ENCODE data around the gene RND2. TPM values are rescaled to one million over a fixed set of nuclear protein-coding genes. Genes with fewer than 3 reads are reported as not detected.

Gene RND2
- total and polyA plus RNA-seq, 2 of the 13 experiments (the other 11 are each of a cell fraction or from before 2014, with no cell fraction given) = 0.05 to 0.11 TPM

DNA sequence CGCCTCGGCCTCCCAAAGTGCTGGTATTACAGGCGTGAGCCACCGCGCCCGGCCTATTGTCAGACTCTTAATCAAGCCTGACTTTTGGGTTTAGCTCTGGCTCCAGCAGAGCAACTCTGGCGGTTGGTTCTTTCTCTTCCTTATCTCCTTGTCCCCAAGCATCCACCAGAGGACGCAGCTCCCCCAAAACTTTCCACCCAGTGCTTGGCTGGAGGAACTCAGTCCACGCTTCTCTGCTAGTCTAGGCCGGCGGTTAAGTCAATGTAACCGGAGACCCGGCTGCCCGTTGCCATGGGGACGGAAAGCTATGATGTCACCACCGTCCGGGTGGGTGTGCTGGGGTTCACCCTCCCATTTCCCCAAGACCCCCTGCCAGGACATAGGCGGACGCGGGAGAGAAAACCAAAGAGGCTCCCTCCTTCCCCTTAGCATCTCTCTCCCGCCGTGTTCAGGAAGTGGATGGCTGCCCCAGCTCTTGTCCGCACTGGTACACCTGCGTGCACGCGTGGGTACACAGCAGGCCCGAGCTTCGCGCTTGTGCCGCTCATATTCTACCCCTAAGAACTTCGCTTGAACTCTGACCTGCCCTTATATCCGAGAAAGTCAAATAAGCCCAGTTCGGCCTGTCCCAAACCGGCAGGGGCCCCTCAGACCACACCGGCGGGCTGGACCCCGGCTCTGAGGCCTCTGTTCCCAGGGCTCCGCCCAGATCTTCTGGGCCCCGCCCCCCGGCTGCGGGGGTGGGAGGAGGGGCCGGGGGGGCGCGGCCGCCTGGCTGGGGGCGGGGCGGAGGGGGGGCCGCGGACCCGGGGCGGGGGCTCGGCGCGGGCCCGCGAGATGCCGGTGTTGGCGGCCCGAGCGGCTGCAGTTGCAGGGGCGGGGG lies at the start of gene RND2 (continued):
- TF ChIP-seq, protein P1, sequence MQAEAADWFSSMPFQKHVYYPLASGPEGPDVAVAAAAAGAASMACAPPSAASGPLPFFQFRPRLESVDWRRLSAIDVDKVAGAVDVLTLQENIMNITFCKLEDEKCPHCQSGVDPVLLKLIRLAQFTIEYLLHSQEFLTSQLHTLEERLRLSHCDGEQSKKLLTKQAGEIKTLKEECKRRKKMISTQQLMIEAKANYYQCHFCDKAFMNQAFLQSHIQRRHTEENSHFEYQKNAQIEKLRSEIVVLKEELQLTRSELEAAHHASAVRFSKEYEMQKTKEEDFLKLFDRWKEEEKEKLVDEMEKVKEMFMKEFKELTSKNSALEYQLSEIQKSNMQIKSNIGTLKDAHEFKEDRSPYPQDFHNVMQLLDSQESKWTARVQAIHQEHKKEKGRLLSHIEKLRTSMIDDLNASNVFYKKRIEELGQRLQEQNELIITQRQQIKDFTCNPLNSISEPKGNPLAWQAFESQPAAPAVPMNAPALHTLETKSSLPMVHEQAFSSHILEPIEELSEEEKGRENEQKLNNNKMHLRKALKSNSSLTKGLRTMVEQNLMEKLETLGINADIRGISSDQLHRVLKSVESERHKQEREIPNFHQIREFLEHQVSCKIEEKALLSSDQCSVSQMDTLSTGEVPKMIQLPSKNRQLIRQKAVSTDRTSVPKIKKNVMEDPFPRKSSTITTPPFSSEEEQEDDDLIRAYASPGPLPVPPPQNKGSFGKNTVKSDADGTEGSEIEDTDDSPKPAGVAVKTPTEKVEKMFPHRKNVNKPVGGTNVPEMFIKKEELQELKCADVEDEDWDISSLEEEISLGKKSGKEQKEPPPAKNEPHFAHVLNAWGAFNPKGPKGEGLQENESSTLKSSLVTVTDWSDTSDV (CRISPR knock-in tag; IDR thresholded peaks at IDR 0.05) = no peak
- TF ChIP-seq ZNF549 (CRISPR knock-in tag; IDR thresholded peaks at IDR 0.05) (no peak), IRF2 (CRISPR knock-in tag; IDR thresholded peaks at IDR 0.05) (peak; percentile 81), ZNF564 (CRISPR knock-in tag; IDR thresholded peaks at IDR 0.05) (no peak), TOE1 (CRISPR knock-in tag; IDR thresholded peaks at IDR 0.05) (0 out of 2 replicates have a peak, but pooled peaks have one; percentile 62), ARNTL (CRISPR knock-in tag; IDR thresholded peaks at IDR 0.05) (no peak), ZNF124 (CRISPR knock-in tag; IDR thresholded peaks at IDR 0.05) (peak; percentile 44; the same call in 1 of the 2 replicates), SMARCC2 (IDR thresholded peaks at IDR 0.05) (no peak), STAT5B (CRISPR knock-in tag; IDR thresholded peaks at IDR 0.05) (no peak), SP140L (CRISPR knock-in tag; IDR thresholded peaks at IDR 0.05; ENCODE audit: borderline replicate concordance) (no peak)
- TF ChIP-seq, protein P2, sequence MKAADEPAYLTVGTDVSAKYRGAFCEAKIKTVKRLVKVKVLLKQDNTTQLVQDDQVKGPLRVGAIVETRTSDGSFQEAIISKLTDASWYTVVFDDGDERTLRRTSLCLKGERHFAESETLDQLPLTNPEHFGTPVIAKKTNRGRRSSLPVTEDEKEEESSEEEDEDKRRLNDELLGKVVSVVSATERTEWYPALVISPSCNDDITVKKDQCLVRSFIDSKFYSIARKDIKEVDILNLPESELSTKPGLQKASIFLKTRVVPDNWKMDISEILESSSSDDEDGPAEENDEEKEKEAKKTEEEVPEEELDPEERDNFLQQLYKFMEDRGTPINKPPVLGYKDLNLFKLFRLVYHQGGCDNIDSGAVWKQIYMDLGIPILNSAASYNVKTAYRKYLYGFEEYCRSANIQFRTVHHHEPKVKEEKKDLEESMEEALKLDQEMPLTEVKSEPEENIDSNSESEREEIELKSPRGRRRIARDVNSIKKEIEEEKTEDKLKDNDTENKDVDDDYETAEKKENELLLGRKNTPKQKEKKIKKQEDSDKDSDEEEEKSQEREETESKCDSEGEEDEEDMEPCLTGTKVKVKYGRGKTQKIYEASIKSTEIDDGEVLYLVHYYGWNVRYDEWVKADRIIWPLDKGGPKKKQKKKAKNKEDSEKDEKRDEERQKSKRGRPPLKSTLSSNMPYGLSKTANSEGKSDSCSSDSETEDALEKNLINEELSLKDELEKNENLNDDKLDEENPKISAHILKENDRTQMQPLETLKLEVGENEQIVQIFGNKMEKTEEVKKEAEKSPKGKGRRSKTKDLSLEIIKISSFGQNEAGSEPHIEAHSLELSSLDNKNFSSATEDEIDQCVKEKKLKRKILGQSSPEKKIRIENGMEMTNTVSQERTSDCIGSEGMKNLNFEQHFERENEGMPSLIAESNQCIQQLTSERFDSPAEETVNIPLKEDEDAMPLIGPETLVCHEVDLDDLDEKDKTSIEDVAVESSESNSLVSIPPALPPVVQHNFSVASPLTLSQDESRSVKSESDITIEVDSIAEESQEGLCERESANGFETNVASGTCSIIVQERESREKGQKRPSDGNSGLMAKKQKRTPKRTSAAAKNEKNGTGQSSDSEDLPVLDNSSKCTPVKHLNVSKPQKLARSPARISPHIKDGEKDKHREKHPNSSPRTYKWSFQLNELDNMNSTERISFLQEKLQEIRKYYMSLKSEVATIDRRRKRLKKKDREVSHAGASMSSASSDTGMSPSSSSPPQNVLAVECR (CRISPR knock-in tag; IDR thresholded peaks at IDR 0.05; ENCODE audit: borderline replicate concordance) = peak; percentile 85
- TF ChIP-seq, protein P3, sequence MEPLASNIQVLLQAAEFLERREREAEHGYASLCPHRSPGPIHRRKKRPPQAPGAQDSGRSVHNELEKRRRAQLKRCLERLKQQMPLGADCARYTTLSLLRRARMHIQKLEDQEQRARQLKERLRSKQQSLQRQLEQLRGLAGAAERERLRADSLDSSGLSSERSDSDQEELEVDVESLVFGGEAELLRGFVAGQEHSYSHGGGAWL (CRISPR knock-in tag; IDR thresholded peaks at IDR 0.05) = 0 out of 2 replicates have a peak, but pooled peaks have one; percentile 49
- TF ChIP-seq, protein P4, sequence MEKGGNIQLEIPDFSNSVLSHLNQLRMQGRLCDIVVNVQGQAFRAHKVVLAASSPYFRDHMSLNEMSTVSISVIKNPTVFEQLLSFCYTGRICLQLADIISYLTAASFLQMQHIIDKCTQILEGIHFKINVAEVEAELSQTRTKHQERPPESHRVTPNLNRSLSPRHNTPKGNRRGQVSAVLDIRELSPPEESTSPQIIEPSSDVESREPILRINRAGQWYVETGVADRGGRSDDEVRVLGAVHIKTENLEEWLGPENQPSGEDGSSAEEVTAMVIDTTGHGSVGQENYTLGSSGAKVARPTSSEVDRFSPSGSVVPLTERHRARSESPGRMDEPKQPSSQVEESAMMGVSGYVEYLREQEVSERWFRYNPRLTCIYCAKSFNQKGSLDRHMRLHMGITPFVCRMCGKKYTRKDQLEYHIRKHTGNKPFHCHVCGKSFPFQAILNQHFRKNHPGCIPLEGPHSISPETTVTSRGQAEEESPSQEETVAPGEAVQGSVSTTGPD (CRISPR knock-in tag; IDR thresholded peaks at IDR 0.05) = no peak
- TF ChIP-seq, protein P5, sequence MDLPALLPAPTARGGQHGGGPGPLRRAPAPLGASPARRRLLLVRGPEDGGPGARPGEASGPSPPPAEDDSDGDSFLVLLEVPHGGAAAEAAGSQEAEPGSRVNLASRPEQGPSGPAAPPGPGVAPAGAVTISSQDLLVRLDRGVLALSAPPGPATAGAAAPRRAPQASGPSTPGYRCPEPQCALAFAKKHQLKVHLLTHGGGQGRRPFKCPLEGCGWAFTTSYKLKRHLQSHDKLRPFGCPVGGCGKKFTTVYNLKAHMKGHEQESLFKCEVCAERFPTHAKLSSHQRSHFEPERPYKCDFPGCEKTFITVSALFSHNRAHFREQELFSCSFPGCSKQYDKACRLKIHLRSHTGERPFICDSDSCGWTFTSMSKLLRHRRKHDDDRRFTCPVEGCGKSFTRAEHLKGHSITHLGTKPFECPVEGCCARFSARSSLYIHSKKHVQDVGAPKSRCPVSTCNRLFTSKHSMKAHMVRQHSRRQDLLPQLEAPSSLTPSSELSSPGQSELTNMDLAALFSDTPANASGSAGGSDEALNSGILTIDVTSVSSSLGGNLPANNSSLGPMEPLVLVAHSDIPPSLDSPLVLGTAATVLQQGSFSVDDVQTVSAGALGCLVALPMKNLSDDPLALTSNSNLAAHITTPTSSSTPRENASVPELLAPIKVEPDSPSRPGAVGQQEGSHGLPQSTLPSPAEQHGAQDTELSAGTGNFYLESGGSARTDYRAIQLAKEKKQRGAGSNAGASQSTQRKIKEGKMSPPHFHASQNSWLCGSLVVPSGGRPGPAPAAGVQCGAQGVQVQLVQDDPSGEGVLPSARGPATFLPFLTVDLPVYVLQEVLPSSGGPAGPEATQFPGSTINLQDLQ (CRISPR knock-in tag; IDR thresholded peaks at IDR 0.05) = no peak

Data from HepG2 (cell line).